GM19397 (cell line): ENCODE data around the gene ARFGEF2.
A peak's percentile ranks its signal among the peaks of the same experiment; 100 is the strongest.
"Not testable (repeated sequence)": the region's sequence is repeated elsewhere in the genome, so short reads cannot be mapped to it uniquely, and the experiment has no call there.

Source experiments
- ATAC-seq: cut with Tn5 transposase; IDR thresholded peaks from one replicate; pipeline ENCODE4 v1.9.1; 2021; ENCODE audit warnings: mild to moderate bottlenecking, moderate library complexity; ENCODE audit not compliant: unreplicated experiment

Gene ARFGEF2

DNA sequence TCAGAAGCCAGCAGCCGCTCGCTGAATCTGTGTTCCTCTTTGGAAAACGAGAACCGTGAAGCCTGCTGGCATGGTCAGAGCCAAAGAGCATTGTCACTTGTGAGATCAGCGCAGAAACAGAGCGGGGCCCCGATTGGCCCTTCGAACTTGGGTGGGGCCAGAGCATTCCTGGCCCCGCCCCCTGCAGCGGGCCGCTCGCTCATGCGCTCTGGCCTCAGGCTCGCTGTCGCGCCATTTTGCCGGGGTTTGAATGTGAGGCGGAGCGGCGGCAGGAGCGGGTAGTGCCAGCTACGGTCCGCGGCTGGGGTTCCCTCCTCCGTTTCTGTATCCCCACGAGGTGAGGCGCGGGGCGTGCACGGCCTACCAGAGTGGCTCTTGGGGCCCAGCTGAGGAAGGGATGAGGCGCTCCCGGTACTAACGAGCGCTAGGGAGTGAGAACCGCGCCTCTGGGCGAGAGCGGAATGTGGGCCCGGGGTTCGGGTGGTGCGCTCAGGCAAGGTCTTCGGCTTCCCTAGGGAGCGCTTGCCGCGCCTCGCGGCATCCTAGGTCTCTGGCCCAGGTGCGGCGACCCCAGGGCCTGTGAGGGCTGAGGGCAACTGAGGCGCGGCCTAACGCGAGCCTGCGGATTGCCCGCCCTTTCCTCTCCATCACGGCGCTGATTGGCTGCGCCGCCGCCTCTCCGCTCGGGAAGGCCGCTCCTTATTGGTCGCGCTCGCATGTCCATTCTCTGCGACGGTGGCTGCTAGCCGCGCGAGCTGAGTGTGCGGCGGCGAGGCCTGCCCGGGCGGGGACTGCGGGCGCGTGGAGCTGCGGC is 124.8 kb downstream of the ARFGEF2 start, which contains the start of gene CSE1L:
TSS of gene CSE1L (plus strand) at position 226 of the 814 bp plus-strand sequence. CDS start 12,152 bp downstream, outside the sequence.
- peak; percentile 83 for ATAC-seq

DNA sequence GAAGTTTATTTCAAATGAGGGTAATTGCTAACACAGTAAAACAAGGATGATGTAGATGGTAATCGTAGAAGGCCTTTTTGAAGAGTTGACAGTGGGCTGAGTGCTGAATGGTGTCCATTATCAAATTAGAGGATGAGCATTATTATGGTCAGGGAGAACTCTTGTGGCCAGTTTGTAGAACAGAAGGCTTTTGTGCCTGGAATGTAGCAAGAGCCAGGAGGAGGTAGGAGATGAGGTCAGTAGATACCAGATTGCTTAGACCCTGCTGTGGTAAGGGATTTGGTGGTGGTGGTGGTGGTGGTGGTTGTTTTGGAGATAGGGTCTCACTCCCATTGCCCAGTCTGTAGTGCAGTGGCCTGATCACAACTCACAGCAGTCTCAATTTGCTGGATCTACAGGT is 130.8 kb downstream of the ARFGEF2 start:
- ATAC-seq: no peak

DNA sequence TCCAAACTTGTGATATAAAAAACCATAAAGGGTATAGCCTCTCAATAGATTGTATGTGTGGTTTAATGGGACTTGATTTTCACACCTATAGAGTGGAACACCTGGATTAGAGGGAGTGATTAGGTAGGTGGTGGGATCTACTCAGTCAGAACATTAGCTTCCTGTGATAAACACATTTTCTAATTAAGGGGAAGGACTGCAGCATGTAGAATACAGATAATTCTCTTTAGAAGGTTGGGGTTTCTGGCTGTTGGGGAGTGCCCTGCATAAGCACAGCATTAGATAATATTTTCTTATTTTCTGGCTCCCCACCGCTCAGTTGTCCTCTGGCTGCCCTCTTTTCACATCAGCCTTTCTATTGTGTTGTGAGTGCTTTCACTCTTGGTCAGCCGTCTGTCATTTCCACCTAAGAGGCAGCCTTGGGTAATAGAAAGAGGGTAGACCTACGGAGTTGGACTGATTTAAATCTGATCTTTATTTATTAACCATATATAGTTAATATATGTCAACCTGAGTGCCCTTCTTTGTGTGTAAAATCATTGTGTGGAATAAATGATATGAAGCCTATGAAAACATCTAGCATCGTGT is 132.6 kb downstream of the ARFGEF2 start:
- ATAC-seq: peak; percentile 52

DNA sequence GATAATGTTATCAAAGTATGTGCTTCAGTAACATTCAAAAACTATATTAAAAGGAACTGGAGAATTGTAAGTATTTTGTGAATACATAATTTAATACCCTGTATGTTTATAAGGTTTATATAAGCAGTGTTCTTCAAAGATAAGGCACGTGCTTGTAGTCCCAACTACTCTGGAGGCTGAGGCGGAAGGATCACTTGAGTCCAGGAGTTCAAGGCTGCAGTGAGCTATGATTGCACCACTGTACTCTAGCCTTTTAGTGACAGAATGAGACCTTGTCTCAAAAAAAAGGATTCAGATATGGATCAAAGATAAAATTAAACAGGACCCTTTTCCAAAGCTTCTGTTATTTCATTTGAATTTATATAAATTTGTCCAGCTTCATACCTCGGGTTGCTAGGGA is 141.8 kb downstream of the ARFGEF2 start:
- no peak for ATAC-seq

DNA sequence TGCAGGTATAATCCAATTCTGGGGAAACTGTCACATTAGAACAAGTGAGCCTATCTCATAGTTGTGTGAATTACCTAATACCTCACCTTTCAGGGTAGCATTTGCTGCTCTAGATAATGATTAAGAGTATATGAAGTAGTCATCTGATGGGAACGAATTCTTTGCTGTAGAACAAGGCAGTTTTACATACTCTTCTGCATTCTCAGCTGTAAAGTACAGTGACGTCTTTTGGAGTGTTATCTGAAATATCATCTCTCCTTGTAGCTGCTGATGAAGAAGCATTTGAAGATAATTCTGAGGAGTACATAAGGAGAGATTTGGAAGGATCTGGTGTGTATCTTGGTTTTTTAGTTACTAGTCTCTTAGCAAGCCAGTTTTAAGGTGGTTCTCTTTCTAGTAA is 153.0 kb downstream of the ARFGEF2 start:
- ATAC-seq: no peak

DNA sequence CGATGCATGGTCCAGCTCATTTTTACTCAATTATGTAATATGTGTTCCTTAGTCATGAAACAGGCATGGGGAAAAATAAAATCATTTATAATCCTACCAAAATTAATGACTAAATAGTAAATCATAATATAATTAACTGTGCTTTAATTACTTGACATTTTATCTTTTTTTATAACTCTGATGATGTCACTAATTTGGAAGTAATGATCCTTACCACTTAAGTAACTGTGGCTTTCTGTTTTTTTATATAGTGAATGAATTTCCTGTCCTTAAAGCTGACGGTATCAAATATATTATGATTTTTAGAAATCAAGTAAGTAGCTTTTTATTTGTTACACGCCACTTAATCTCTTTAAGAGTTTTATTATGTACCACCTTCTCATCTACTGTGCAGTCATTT is 156.8 kb downstream of the ARFGEF2 start:
- no peak for ATAC-seq

DNA sequence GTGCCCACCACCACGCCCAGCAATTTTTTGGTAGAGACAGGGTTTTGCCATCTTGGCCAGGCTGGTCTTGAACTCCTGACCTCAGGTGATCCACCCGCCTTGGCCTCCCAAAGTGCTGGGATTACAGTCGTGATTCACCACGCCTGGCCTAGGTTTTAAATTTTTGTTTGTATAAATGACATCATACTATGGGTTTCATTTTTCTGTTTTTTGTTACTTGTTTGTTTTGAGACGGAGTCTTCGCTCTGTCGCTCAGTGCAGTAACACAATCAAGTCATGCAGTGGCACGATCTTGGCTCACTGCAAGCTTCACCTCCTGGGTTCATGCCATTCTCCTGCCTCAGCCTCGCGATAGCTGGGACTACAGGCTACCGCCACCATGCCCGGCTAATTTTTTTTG is 160.8 kb downstream of the ARFGEF2 start:
- ATAC-seq: not testable (repeated sequence)
